Activated T-cell treated with anti-CD3 and anti-CD28 coated beads for 4 hours (primary cell): ENCODE results near the gene RXRG.

Source experiments
- DNase-seq: peaks from one replicate; pipeline ENCODE4 v3.0.0-alpha.2; 2020

The RXRG gene

DNA sequence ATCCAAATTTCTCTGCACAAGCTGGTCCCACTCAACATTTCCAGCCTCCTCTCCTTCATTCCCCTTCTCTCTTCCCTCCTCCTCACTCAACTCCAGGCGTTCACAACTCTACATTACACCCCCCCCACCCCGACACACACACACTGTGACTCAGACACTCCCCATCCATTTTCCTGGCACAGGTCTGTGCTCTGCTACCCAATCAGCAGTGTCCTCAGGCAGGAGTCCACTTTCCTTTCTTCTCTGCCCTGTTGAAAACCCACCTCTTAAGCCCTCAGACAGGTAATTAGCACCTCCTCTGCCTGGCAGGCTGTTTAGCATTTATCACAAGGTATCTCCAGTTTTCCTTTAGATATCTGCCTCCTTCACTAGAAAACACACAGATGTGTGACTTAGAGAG lies 79.6 kb downstream of the RXRG start:
- DNase-seq = no peak

DNA sequence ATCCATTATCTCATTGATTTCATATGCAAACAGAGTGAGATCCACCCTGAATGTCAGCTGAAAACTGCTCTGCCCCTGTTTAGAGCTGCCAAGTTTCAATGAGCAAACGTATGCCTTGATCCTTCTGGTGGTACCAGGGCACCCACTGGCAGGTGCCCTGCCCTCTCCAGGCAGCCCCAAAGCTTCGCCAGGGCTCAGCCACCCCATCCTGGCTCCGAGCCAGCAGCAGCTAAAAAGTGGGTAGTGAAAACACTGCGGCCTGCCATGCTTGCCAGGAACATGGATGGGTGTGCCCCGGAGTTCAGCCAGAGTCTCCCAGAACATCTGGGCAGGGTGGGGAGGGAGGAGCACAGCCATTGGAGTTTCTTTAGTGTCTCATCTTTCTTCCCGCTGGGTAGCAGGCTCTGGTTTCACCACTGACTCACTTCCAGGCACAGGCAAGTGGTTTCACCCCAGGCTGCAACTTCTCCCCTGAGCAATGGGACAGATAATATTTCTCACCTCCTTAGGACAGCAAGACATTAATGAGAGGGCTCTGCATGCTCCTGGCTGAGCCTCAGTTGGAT lies 80.3 kb downstream of the RXRG start:
- no peak for DNase-seq

DNA sequence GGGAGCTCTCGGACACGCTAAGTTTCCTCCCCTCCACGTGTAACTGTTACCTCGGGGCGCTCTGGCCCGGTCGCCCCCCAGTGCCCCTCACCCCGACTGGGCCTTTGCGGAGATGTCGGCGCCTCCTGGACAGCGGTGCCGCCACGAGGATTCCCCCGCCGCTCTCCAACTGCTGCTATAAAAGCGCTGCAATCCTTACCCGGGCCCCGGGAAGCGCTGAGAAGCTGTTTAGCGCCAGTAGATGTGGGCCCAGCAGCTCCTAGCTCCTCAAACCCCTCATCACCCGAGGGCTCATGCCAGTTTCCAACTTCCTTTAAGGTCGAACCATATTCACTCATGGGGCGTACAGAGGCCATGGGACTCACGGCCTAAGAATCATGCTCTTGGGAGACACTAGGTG lies 88.0 kb downstream of the RXRG start:
- no peak for DNase-seq

DNA sequence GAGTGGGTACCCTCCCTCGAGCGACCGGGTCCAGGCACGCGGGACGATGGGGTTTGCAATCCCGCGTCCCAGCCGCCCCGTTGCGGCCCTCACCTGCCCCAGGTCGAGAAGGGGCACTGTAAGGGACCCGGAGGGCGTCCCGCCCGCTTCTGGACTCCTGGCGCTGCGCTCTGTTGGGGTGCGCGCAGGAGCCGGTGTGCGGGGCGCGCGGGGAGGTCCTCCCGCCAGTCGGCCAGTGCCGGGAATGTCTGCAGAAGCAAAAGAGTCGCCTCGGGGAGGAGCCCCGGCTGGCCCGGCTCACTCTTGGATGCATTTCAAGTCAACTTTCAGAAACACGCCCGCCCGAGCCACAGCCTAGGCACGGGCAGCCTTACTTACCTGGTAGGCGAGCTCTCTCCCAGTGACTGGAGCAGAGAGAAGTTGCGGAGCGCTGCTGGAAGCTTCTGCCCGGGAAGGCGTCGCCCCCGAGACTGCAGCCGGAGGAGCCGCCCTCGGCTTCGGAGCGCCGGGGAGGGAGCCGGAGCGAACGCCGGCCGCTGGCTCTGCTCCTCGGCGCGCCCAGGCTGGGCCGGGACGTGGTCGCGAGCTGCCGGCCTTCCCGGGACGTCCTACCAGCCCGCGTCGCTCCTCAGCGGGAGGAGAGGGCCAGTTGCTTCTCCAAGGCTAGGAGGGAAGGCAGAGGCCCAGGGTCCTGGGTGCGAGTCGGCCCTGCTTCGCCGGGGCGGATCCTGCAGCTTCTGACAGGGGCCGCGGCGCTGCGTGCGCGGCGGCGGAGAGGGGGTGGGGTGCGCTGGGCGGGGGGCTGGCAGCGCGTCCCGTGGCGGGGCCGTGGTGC lies 88.7 kb downstream of the RXRG start, which contains the start of gene LMX1A:
TSS of gene LMX1A (minus strand) at position 739 of the 835 bp plus-strand sequence. CDS start 1,156 bp downstream, outside the sequence.
- no peak for DNase-seq

DNA sequence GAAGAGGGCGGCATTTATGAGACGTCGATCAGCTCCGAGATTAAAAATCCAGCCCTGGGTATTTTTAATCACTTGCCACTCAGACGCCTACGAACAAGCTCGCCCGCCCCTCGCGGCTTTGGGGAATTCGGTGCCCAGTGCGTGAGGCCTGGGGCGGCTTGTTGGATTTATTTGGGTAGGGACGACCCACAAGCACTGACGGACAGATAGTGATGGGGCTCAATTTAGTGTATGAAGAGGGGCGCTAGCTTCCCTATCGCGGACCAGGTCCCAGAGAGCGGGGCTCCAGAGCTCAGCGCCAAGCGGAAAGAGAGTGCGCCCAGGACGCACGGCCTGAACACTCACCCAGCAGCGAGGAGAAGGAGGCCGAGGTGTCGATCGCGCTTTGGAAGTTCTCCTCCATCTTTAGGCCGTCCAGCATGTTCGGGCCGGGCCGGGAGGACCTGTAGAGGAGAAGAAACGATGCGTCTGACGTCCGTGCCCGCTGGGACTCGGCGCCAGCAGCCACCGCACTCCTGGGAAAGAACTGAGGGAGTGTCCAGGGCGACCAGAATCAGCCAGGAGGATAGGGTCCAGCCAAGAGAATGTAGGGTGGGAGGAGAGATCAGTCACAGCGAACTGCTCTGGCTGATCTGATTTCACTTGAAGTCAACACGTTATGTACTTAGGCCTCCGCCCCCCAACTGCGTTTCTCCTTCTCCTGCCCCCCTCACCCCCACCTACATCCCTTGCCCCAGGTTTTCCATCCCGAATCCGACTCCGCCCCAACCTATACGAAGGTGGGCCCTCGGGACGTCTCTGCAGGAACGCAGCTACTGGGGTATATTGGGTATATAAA lies 89.6 kb downstream of the RXRG start:
- DNase-seq = no peak

DNA sequence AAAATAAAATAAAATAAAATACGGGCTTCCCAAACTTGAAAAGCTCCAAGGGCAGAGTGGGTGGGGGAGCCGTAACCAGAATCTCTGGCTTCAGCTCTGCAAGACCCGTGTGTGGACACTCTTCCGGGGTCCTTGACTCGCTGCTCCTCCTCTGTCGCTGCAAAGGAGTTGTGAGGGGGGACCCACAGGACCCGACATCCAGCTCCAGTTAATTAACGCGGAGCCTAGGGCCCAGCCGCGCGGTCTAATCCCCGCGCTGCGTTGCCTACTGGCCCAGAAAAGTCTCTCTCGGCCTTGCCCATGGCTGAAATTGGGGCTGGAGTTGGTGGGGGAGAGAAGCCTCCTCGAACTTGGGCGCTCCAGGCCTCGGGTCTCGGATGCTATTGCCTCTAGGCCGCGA lies 90.2 kb downstream of the RXRG start:
- DNase-seq = no peak

DNA sequence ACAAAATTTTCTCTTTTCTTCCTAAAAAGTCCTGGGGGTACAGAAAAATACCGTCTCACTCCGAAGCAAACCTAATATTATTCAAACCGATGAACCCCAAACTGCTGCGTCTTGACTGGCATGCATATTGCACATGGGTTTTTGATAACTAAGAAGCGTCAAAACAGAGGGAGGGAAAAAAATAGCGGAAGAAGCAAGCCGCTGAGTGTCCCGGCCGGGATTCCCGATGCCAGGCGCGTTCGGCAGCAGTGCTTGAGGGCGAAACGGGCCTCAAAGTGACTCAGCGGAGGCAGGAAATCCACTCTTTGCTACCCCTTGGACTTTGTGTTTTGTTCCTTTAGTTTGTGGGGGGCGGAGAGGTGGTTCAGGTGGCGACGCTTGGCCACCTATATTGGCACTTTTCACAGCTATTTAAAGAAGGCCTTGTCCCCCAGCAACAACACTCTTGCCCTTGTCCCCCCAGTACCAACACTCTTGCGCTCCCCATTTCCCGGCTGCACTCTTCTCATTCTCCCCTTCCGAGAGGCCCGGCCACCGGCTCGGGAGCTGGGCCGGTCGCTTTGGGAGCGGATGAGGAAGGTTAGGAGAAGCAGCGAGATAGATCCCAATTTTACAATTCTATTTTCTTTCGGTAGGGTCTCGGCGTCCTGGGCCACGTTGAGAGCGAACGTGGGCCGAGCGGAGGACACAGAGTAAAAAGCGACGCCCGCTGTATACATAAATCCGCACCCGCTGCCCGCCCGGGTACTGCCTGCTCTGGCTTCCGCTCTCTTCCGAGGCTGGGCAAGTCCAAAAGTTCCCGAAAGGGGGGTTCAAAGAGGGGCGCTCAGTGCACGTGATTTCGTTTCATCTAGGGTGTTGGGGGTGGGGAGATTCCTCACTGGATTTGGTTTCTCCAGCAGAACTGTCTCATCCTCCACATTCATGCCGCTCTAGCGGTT lies 90.9 kb downstream of the RXRG start:
- no peak for DNase-seq

DNA sequence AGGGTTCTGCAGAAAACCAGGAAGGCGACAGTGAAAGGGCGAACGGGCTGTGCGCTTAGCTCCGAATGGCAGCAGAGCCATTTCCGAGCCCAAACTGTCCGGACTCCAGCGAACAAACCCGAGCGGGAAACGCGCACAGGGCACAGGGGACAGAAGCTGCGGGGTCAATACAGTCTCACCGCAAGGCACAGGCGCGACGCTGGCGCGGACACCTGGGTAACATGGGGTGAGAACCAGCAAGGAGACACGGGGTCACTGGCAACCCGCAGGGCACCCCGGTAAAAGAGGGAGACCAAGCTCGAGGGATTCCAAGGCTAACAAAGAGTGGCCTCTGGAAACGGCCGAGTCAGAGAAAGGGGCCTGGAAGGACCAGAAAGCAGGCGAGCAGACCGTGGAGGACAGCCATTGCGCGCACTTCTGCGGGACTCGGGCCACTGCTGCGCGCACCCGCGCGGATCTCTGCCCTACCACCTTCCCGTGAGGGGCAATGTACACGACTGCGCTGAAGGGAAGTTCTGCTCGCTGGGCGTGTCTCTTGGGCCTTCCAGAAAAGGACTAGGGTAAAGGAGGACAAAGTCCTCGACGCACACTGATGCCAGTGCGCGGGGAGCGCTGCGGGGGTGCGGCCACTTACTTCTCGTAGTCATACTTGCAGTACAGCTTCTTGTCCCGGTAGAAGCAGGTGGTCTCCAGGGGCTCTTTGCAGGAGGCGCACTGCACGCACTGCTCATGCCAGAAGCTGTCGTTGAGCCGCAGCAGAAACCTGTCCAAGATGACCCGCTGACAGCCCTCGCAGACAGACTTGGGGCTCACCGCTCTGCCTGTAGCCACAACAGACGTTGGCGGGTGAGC lies 92.3 kb downstream of the RXRG start:
- no peak for DNase-seq

DNA sequence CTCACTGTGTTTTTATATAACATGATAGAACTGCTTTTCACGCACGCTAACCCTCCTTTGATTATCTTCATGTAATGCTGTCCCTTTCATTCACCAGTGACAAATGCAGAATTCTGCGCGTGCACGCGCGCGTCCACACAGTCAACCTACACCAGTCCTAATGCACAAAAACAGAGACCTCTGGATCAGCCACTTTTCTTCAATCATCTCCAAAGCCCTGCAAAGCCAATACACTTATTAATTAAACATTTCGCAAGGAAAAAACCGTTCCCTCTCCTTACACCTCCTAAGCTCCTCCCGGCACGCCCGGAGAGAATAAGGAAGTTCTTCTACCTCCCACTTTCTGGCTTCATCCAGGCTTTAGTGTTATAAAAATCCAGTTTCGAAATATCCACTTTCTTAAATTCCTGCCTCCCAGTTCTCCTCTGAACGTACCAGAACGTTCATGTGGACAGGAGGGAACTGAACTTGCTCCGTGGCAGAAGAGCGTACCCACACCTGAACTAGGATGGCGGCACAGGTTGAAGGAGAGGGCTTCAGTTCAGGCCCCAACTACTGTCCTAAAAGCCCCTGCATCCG lies 93.0 kb downstream of the RXRG start:
- DNase-seq = no peak
